Central memory CD8-positive, alpha-beta T cell (primary cell): Measurements from ENCODE around the gene ITGA11.

ENCODE experiments used
- ATAC-seq: fragments of 150-1000 bp; cut with Tn5 transposase; replicated peaks from 2 replicates; pipeline ENCODE4 v1.10.0; 2022; ENCODE audit warnings: mild to moderate bottlenecking, moderate FRiP score, moderate number of reproducible peaks; ENCODE audit not compliant: poor library complexity, severe bottlenecking; ENCODE audit errors: extremely low read depth
- DNase-seq, 2 donors: peaks; one replicate each; pipeline ENCODE4 v3.0.0; 2021; ENCODE audit warnings: low spot score in 2 of 2
- H3K27ac Mint-ChIP-seq: one replicate; pipeline ENCODE4 v1.8.0; 2022; ENCODE audit warnings: low read depth, mild to moderate bottlenecking, moderate library complexity, mixed read lengths
- H3K27me3 Mint-ChIP-seq: one replicate; pipeline ENCODE4 v1.8.0; 2022; ENCODE audit warnings: mixed read lengths
- H3K36me3 Mint-ChIP-seq: one replicate; pipeline ENCODE4 v1.8.0; 2022; ENCODE audit warnings: mild to moderate bottlenecking, moderate library complexity, mixed read lengths; ENCODE audit not compliant: insufficient read depth
- H3K4me1 Mint-ChIP-seq: one replicate; pipeline ENCODE4 v1.8.0; 2022; ENCODE audit warnings: mixed read lengths
- H3K4me3 Mint-ChIP-seq: one replicate; pipeline ENCODE4 v1.8.0; 2022; ENCODE audit warnings: mild to moderate bottlenecking, moderate library complexity, mixed read lengths
- H3K9me3 Mint-ChIP-seq: one replicate; pipeline ENCODE4 v1.8.0; 2022; ENCODE audit warnings: mixed read lengths

The ITGA11 gene

DNA sequence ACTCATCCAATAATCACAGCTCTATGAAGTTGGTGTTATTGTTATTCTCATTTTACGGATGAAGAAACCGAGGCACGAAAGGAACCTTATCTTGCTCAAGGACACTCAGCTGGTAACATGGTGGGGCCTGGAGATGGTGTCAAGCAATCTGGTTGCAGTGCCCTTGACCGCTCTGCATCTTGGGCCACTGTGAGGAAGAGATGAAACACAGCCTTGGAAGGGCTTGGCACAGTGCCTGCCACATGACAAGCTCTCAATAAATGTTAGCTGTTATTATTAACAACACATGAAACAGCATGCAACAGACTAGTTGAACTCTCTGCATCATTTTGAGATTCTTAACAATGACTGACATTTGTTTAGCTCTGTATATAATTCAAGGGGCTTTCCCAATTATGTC, 10.1 kb upstream of the ITGA11 start:
- Mint-ChIP-seq H3K27me3 (peaks cover 93% of the 10 kb centered on the region), H3K4me1 (no peaks in the 10 kb centered on the region), H3K9me3 (no peaks in the 10 kb centered on the region), H3K36me3 (no peaks in the 10 kb centered on the region), H3K27ac (no peak overlapping the region), H3K4me3 (no peak overlapping the region)
- no peak for DNase-seq
- ATAC-seq, result no peak

DNA sequence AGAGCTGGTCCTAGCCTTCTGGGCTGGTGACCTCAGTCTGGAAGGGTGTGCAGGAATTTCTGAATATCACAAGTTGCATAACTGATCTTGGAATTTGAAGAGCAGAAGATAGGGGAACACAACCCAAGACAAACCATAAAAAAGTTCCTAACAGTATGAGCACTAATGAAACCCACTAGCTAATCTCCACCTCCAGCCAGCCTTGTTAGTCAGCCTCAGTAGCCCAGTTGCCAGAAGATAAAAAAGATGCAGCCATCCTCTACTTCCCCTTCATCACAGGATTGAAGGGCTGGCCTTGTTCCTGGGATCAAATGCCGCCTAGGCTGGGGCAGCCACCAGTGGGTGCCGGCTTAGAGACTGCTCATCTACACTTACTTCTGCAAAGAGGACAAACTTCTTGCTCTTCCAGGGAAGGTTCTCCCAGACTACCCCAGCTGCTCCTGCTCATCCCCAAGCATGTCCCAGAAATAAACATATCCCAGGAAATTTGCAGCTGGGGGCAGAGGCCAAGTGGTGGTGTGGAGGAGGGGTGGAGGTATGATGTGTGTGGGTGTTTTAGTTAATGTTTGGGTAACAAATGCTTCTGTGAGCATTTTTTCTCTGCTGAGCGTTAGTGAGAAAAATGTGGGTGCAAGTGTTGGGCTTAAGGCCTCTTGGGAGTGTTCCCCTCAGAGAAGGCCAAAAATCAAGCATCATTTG, 9.2 kb upstream of the ITGA11 start:
- no peaks in the 10 kb centered on the region for H3K9me3 Mint-ChIP-seq
- H3K36me3 Mint-ChIP-seq, result no peaks in the 10 kb centered on the region
- peaks cover 93% of the 10 kb centered on the region for H3K27me3 Mint-ChIP-seq
- no peak overlapping the region for H3K4me3 Mint-ChIP-seq
- H3K4me1 Mint-ChIP-seq, result no peaks in the 10 kb centered on the region
- no peak overlapping the region for H3K27ac Mint-ChIP-seq
- ATAC-seq (no peak), DNase-seq (no peak)

DNA sequence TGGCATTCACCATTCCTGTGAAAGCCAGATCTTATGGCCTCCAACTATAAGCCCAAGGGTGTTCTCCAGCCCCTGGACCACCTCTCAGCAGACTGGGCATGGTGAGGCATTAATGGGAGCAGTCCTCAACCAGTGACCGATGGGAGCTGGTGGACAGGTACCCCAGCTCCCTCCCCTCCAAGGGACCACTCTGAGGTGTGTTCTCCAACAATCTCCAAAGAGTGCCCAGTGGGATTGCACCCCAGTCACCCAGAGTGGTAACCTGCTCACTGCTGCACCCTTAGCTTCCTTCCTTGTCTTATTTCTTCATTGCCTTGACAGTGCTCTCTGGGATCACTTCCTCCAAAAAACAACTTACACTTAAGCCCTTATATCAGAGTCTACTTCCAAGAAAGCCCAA, 8.2 kb upstream of the ITGA11 start:
- Mint-ChIP-seq H3K27me3 (peaks cover 90% of the 10 kb centered on the region), H3K4me1 (no peaks in the 10 kb centered on the region), H3K9me3 (no peaks in the 10 kb centered on the region), H3K27ac (no peak overlapping the region), H3K4me3 (no peak overlapping the region), H3K36me3 (no peaks in the 10 kb centered on the region)
- DNase-seq (no peak), ATAC-seq (no peak)

DNA sequence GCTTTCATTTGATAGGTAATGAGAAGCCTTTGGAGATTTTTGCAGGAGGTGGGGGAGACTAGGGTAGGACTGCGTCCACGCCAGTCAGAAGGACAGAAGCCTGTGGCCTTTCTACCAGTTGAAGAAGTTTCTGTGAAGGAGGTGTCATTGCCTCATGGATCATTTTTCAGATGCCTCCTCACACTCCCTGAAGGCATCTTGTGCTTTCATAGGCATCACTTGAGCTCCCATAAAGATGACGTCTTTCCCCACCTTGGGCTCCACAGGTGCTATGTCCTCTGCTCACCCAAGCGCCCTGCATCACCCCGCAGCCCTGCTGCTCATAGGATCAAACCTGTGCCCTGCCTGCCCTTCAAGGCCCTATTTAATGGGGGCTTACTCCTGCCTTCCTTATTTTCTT, 7.5 kb upstream of the ITGA11 start:
- no peak overlapping the region for H3K27ac Mint-ChIP-seq
- no peaks in the 10 kb centered on the region for H3K9me3 Mint-ChIP-seq
- H3K36me3 Mint-ChIP-seq, result no peaks in the 10 kb centered on the region
- no peaks in the 10 kb centered on the region for H3K4me1 Mint-ChIP-seq
- H3K27me3 Mint-ChIP-seq, result peaks cover 90% of the 10 kb centered on the region
- H3K4me3 Mint-ChIP-seq, result no peak overlapping the region
- DNase-seq, result no peak
- no peak for ATAC-seq

DNA sequence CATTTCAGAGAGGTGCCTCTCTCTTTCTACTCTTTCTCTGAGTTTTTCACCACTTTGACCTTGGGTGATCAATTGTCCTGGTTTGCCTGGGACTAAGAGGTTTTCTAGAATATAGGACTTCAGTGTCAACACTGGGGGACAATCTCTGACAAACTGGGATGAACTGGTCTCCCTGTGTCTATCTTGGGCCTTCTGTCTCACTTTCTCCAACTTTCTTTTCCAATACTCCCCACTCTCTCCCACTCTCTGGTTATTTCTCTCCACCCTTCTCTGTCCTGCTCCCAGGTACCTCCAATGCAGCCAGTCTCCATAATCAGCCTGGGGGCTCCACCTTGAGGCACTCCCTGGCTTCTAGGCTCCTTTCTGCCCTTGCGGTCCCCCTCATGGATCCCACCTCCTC, 4.7 kb upstream of the ITGA11 start:
- no peak overlapping the region for H3K4me3 Mint-ChIP-seq
- no peak overlapping the region for H3K27ac Mint-ChIP-seq
- DNase-seq, result no peak
- ATAC-seq, result no peak
- H3K9me3 Mint-ChIP-seq, result no peaks in the 10 kb centered on the region
- H3K36me3 Mint-ChIP-seq, result peaks cover 1% of the 10 kb centered on the region
- no peaks in the 10 kb centered on the region for H3K4me1 Mint-ChIP-seq
- H3K27me3 Mint-ChIP-seq, result peaks cover 91% of the 10 kb centered on the region

DNA sequence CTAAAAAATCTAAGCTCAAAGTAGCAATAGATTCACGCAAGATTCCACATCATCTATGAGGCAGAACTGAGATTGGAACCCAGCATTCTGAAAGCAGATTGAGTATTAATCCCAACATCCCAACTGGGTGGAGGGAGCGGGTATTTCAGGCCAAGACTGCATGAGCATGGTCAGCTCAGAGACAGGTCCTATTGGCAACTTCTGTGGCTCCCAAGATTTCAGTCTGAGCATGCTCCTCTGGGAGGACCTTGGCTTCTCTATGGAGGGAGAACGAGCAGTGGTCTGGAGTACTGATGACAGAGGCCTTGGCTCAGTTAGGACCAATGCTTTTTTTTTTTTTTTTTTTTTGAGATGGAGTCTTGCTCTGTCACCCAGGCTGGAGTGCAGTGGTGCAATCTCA, 4.0 kb upstream of the ITGA11 start:
- Mint-ChIP-seq H3K9me3 (no peaks in the 10 kb centered on the region), H3K4me3 (no peak overlapping the region), H3K27me3 (peaks cover 84% of the 10 kb centered on the region), H3K27ac (no peak overlapping the region), H3K4me1 (no peaks in the 10 kb centered on the region), H3K36me3 (peaks cover 1% of the 10 kb centered on the region)
- ATAC-seq (no peak), DNase-seq (no peak)

DNA sequence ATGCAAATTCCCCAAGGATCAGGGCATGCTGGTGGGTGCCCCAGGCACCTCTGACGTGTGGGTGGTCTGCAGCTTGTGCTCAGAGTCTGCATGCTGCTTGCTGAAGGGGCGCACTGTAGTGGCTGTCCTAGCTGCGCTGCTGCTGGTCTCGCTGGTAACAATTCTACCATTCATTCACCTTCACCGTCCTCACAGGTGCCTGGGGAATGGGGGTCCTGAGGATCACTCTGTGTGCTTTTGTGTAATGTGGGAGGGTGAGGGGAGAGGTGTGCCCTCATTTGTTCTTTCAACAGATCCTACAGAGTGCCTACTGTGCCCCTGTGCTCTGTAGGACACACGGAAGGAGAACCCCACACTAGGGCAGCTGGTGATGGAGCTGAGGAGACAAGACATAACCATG, 2.1 kb upstream of the ITGA11 start:
- ATAC-seq, result no peak
- H3K27ac Mint-ChIP-seq, result no peak overlapping the region
- H3K4me3 Mint-ChIP-seq, result no peak overlapping the region
- H3K4me1 Mint-ChIP-seq, result no peaks in the 10 kb centered on the region
- H3K27me3 Mint-ChIP-seq, result peaks cover 84% of the 10 kb centered on the region
- peaks cover 1% of the 10 kb centered on the region for H3K36me3 Mint-ChIP-seq
- DNase-seq, result no peak
- no peaks in the 10 kb centered on the region for H3K9me3 Mint-ChIP-seq

DNA sequence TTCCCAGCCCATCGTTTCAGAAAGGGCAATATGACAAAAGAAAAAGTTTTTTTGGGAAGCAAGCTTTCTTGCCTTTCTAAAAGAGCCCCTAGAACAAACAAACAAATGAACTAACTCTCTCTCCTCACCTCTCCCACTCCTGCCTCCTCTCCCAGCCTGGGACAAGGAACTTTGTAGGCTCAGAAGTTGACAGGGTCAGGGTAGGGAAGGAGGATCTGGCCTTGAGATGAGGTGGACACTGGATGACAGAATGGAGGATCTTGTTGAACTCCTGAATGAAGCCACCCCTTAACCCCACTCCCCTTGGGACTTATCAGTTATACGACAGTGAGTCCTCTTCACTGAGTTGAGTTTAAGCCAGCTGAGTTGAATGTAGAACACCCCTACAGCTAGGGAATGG, 1.6 kb upstream of the ITGA11 start:
- DNase-seq, result no peak
- Mint-ChIP-seq H3K27me3 (peaks cover 83% of the 10 kb centered on the region), H3K4me3 (no peak overlapping the region), H3K4me1 (no peaks in the 10 kb centered on the region), H3K27ac (no peak overlapping the region), H3K9me3 (no peaks in the 10 kb centered on the region), H3K36me3 (peaks cover 1% of the 10 kb centered on the region)
- no peak for ATAC-seq

DNA sequence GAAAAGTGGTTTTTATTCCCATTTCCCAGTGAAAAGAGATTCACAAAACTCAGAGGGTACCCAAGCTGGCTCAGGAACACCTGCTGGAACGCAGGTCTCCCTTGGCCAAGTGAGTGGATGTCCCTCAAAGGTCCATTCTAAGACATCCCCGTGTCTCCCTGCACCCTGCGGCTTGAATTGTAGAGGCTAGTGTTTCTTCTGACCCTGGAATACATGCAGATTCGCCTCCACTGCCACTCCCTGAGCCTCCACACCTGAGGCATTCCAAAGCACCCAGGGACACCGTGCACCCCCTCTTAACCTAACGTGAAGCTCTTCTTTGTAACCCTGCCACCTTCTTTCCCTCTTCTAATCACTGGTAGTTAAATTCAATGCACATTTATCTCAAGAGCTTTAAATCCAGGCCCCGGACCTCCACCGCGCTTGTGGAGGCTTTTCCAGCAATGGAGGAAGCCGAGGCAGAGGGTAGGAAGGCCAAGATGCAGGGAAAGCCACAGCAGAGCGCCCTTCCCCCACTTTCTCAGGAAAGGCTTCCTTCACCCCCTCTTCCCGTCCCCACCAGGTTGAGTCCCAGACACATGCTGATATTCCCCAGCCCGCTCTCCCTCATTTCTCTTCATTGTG, 590 bp upstream of the ITGA11 start:
- Mint-ChIP-seq H3K9me3 (no peaks in the 10 kb centered on the region), H3K27me3 (peaks cover 83% of the 10 kb centered on the region), H3K4me1 (no peaks in the 10 kb centered on the region), H3K27ac (no peak overlapping the region), H3K4me3 (peak overlapping the region; percentile 1), H3K36me3 (peaks cover 1% of the 10 kb centered on the region)
- ATAC-seq (no peak), DNase-seq (no peak)

DNA sequence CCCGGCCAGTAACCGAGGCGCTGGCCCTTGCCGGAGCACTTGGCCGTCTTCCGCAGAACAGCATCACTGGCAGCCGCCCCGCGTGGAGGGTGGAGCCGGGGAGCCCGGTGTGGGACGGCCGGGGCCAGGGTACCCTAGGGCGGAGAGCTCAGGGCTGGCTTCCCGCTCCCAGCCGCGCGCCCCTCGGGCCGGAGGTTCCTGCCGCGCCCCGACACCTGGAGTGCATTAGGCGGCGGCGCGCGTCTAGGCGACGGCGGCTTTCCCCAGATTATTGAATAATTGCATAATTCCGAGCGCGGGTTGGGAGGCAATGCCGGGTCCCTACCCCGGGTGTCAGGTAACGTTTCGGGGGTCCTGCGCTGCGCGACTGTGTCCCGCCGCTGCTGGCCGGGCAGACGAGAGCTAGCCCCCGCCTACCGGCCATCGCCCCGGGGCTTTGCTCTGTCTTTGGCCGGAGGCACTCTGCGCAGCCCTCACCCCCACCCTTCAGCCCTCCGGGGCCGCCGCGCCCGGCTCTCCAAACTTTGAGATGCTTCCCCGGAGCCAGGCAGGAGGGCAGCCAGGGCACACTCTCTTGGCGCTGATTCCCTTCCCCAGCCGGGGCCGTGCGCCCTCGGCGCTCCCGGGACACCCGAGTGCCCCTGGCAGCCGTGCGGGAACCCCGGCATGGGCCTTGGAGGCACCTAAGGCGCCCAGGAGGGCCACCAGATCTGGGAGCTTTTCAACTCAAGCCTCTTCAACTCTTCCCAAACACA, 749 bp downstream of the ITGA11 start:
- Mint-ChIP-seq H3K36me3 (peaks cover 1% of the 10 kb centered on the region), H3K27ac (no peak overlapping the region)

DNA sequence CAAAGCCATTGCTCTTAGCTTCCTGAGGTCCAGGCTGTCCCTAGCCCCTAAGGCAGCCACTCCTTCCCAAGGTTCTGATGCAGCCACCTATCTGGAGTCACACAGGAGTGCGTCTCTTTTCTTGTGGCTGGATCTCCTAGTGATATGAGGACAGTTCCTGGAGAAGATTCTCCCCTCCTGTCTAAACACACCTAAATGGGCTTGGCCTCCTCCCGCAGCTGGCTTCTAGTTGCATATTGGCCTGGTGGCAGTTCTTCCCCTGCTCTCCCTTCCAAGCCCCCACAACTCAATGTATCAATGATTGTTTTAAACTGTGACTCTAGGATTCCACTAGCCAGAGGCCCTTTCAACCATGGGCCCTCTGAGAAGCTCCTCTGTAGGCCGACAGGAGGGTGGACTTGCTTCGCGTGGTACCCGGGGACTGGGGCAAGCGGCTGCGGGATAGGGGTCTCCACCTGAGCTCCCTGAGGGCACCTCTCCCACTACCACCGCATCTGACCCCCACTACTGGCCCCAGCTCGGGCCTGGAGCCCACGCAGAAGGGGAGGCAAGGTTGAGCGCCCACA, 1.4 kb downstream of the ITGA11 start:
- ATAC-seq (no peak), DNase-seq (no peak)
- Mint-ChIP-seq H3K9me3 (no peaks in the 10 kb centered on the region), H3K27ac (no peak overlapping the region), H3K4me3 (no peak overlapping the region), H3K4me1 (no peaks in the 10 kb centered on the region), H3K27me3 (peaks cover 73% of the 10 kb centered on the region), H3K36me3 (peaks cover 1% of the 10 kb centered on the region)

More for the DNA sequence above, 749 bp downstream of the ITGA11 start:
- Mint-ChIP-seq H3K9me3 (no peaks in the 10 kb centered on the region), H3K4me1 (no peaks in the 10 kb centered on the region), H3K27me3 (peaks cover 77% of the 10 kb centered on the region), H3K4me3 (no peak overlapping the region)
- ATAC-seq (no peak), DNase-seq (no peak)

DNA sequence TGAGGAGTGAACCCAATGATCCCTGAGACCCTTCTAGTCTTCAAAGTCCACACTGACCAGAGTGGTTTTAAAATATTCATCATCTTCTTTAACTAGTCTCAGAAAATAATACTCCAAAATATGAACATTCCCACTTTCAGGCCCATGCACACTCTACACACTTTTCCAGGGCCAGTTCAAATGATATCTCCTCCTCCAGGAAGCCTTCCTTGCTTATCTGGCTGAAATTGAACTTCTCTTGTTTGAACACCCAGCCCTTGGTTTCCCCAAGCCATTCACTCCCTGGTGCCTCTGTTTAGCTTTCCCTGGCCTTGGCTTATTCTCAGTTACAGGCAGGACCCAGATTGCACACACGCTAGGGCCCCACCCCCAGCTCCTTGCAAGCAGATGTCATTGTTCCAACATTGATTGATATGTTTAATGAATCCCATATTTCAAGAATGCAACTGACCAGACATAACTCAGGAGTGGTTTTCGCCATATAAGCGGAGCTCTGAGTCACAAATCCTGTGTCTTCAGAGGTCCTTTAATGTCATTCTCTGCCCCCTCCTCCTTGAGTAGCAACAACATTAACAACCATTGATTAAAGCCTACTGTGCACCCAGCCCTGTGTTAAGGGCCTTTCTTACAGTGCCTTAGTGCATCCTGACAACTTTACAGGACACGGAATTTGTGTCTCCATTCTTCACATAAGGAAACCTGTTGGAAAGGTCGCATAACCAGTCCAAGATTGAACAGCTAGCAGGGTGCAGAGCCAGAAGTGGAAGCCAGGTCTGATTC, 2.1 kb downstream of the ITGA11 start:
- H3K27me3 Mint-ChIP-seq, result peaks cover 66% of the 10 kb centered on the region
- H3K9me3 Mint-ChIP-seq, result no peaks in the 10 kb centered on the region
- no peak overlapping the region for H3K4me3 Mint-ChIP-seq
- ATAC-seq (no peak), DNase-seq (no peak)
- H3K4me1 Mint-ChIP-seq, result no peaks in the 10 kb centered on the region
- H3K27ac Mint-ChIP-seq, result no peak overlapping the region
- peaks cover 1% of the 10 kb centered on the region for H3K36me3 Mint-ChIP-seq
